HepG2 (cell line): ENCODE measurements around the gene SEMA3B. TPM values are rescaled to one million over a fixed set of nuclear protein-coding genes. Genes with fewer than 3 reads are reported as not detected.

Source experiments
- ATAC-seq: fragments of 200-7000 bp; cut with Tn5 transposase; 3 replicates; pipeline ENCODE4 v1.9.1; 2020; ENCODE audit warnings: mild to moderate bottlenecking, moderate library complexity
- BruUV-seq: library from RNA; stranded (reverse); fragments of 400-500 nt; replicated peaks from 2 replicates; lab custom pipeline; 2021; lab: Mats Ljungman, UMichigan
- CTCF ChIA-PET: fragments of 300-600 bp; formaldehyde crosslinking; extraction: SDS; loops from one replicate; lab custom pipeline; 2021; ENCODE audit warnings: low total read pairs, inconsistent platforms, low intra/inter-chr PET ratio; lab: Yijun Ruan, JAX
- POLR2A ChIA-PET: fragments of 350-600 bp; sonication (Branson Sonifier 250); formaldehyde crosslinking; loops from one replicate; lab custom pipeline; 2020; ENCODE audit warnings: antibody characterized with exemption, inconsistent platforms; lab: Yijun Ruan, JAX
- DNase-seq: peaks from one replicate; pipeline ENCODE4 v3.0.0-alpha.2; 2015; ENCODE audit warnings: low spot score
- FAIRE-seq: peaks from 3 replicates; lab custom pipeline; 2011; peaks lifted over from hg19 to GRCh38; lab: Jason Lieb, UNC
- H2AFZ ChIP-seq: one replicate; pipeline ENCODE4 v1.6.1; 2011; ENCODE audit warnings: low read length, inconsistent platforms
- H3K27ac ChIP-seq: fragments of 300-600 bp; 3 replicates; pipeline ENCODE4 v1.8.0; 2011; ENCODE audit warnings: mixed run types, mild to moderate bottlenecking, mixed read lengths, low read length, inconsistent platforms; ENCODE audit not compliant: insufficient read depth; ENCODE audit errors: extremely low read length
- H3K27me3 ChIP-seq, 2 experiments: fragments of 200-600 bp in 1 of 2; 2 replicates in 1 of 2; 3 replicates in 1 of 2; pipeline versions ENCODE4 v1.6.0 to v1.8.0; 2011; ENCODE audit warnings: low read length in 2 of 2, mild to moderate bottlenecking in 2 of 2, moderate library complexity in 2 of 2, inconsistent platforms in 1 of 2; ENCODE audit not compliant: insufficient read depth in 2 of 2, control insufficient read depth in 1 of 2
- H3K36me3 ChIP-seq, 2 experiments: fragments of 200-600 bp in 1 of 2; replicated peaks in 1 of 2; 2 replicates in 1 of 2; 3 replicates in 1 of 2; pipeline versions ENCODE4 v1.5.1 to v1.8.0; 2011; ENCODE audit warnings: low read length in 2 of 2, inconsistent platforms in 1 of 2; ENCODE audit not compliant: insufficient read depth in 2 of 2, control insufficient read depth in 1 of 2
- H3K4me1 ChIP-seq: 2 replicates; pipeline ENCODE4 v1.5.1; 2012; ENCODE audit warnings: low read length, inconsistent platforms; ENCODE audit not compliant: insufficient read depth
- H3K4me2 ChIP-seq: 2 replicates; pipeline ENCODE4 v1.6.0; 2011; ENCODE audit warnings: low read depth, low read length, inconsistent platforms
- H3K4me3 ChIP-seq, 3 experiments: fragments of 200-600 bp in 1 of 3; sonication (generic), shearing (Covaris generic) in 1 of 3; replicated peaks in 1 of 3; 2 replicates each; pipeline ENCODE4 v1.5.1; 2011 to 2016; ENCODE audit warnings: low read length in 3 of 3, inconsistent platforms in 2 of 3, low read depth in 2 of 3, mild to moderate bottlenecking in 2 of 3, control low read depth in 1 of 3, mixed read lengths in 1 of 3; ENCODE audit not compliant: insufficient read depth in 1 of 3
- H3K79me2 ChIP-seq: one replicate; pipeline ENCODE4 v1.6.1; 2011; ENCODE audit warnings: low read length, inconsistent platforms; ENCODE audit not compliant: insufficient read depth
- H3K9ac ChIP-seq: 2 replicates; pipeline ENCODE4 v1.6.0; 2011; ENCODE audit warnings: mild to moderate bottlenecking, low read depth, low read length, inconsistent platforms; ENCODE audit not compliant: insufficient read depth
- H3K9me3 ChIP-seq: 2 replicates; pipeline ENCODE4 v1.5.1; 2012; ENCODE audit warnings: mild to moderate bottlenecking, low read length
- H4K20me1 ChIP-seq: 2 replicates; pipeline ENCODE4 v1.6.0; 2011; ENCODE audit warnings: inconsistent platforms, mild to moderate bottlenecking, low read length, moderate library complexity; ENCODE audit not compliant: insufficient read depth
- ATRX ChIP-seq: sonication (generic); formaldehyde crosslinking; IDR thresholded peaks from 2 replicates; pipeline ENCODE4 v1.4.0; 2020; ENCODE audit warnings: missing genetic modification reagents, borderline replicate concordance
- CEBPG ChIP-seq: IDR thresholded peaks from 2 replicates; pipeline ENCODE4 v1.6.1; 2016
- IKZF5 ChIP-seq: IDR thresholded peaks from 2 replicates; pipeline ENCODE4 v1.6.1; 2018; ENCODE audit warnings: missing genetic modification reagents, mild to moderate bottlenecking, missing compliant biosample characterization
- IRF2 ChIP-seq: IDR thresholded peaks from 2 replicates; pipeline ENCODE4 v1.6.1; 2018; ENCODE audit warnings: missing genetic modification reagents, missing compliant biosample characterization
- JUN ChIP-seq: sonication (generic); formaldehyde crosslinking; IDR thresholded peaks from 2 replicates; pipeline ENCODE4 v1.4.0; 2020; ENCODE audit warnings: mild to moderate bottlenecking, missing genetic modification reagents
- NBN ChIP-seq: fragments of 450-650 bp; conservative IDR thresholded peaks from 2 replicates; pipeline ENCODE4 v1.6.1; 2017
- POLR2AphosphoS2 ChIP-seq: IDR thresholded peaks from 2 replicates; pipeline ENCODE4 v1.6.1; 2011; ENCODE audit warnings: low read depth, low read length, improper control_type of control experiment
- RFX1 ChIP-seq: fragments of 450-650 bp; IDR thresholded peaks from 2 replicates; pipeline ENCODE4 v1.6.1; 2017
- TBL1XR1 ChIP-seq: fragments of 150-350 bp; IDR thresholded peaks from 2 replicates; pipeline ENCODE4 v1.6.1; 2014; ENCODE audit warnings: borderline replicate concordance, low read length; ENCODE audit not compliant: partially characterized antibody
- ZIK1 ChIP-seq: sonication (generic); formaldehyde crosslinking; IDR thresholded peaks from 2 replicates; pipeline ENCODE4 v1.5.0; 2020; ENCODE audit warnings: mild to moderate bottlenecking, low read depth, missing genetic modification reagents, borderline replicate concordance
- ZNF205 ChIP-seq: IDR thresholded peaks from 2 replicates; pipeline ENCODE4 v1.6.1; 2018; ENCODE audit warnings: missing biosample characterization, missing genetic modification reagents
- ZNF546 ChIP-seq: sonication (generic); formaldehyde crosslinking; conservative IDR thresholded peaks from 2 replicates; pipeline ENCODE4 v1.8.1; 2023; ENCODE audit warnings: mild to moderate bottlenecking, missing genetic modification reagents
- ZNF629 ChIP-seq: sonication (generic); formaldehyde crosslinking; conservative IDR thresholded peaks from 2 replicates; pipeline ENCODE4 v1.5.0; 2020; ENCODE audit warnings: missing genetic modification reagents
- WGBS: methylation state at CpG from one replicate; pipeline ENCODE4 v1.1.6; 2017; ENCODE audit warnings: low lambda C conversion rate; 5-methylcytosine and 5-hydroxymethylcytosine counted together
- in situ Hi-C: cut with HindIII; loops from 2 replicates; pipeline ENCODE4 v1.10.0; 2017; ENCODE audit warnings: low pct_unique_long_range_greater_than_20kb; ENCODE audit not compliant: extremely low pct_ligation_motif_present
- intact Hi-C: fragments of 100-400 bp; cut with micrococcal nuclease; formaldehyde crosslinking; loops from one replicate; pipeline ENCODE4 v1.10.0; 2022; ENCODE audit not compliant: unreplicated experiment
- polyA plus RNA-seq, 8 experiments: library from polyadenylated mRNA; depleted of rRNA in 3 of 8; stranded (reverse) in 7 of 8; unstranded in 1 of 8; fragments of >200 nt; fragmentation: Illumina TruSeq in 4 of 8; extraction: Trizol in 4 of 8; gene quantifications; 2 replicates each; pipeline versions ENCODE4 v1.2.1 to v1.2.3, GENCODE V29; 2011 to 2016; ENCODE audit warnings: low read depth in 4 of 8, missing spikeins in 1 of 8, mixed read lengths in 1 of 8; ENCODE audit not compliant: insufficient read depth in 1 of 8
- total RNA-seq, 5 experiments: library from RNA; depleted of rRNA; stranded (reverse); fragments of >200 nt; fragmentation: Illumina TruSeq; extraction: Trizol; gene quantifications; 2 replicates each; pipeline ENCODE4 v1.2.3, GENCODE V29; 2016; ENCODE audit warnings: low read depth in 1 of 5
- TF ChIP-seq, protein P1 (sequence below): sonication (generic); formaldehyde crosslinking; IDR thresholded peaks from 2 replicates; pipeline ENCODE4 v1.8.1; 2023; ENCODE audit warnings: mild to moderate bottlenecking, missing genetic modification reagents, borderline replicate concordance
- TF ChIP-seq, protein P2 (sequence below): sonication (generic); formaldehyde crosslinking; IDR thresholded peaks from 2 replicates; pipeline ENCODE4 v1.5.1; 2020; ENCODE audit warnings: mild to moderate bottlenecking, missing genetic modification reagents, moderate library complexity

The SEMA3B gene
- total and polyA plus RNA-seq, 2 of the 13 experiments (the other 11 are each of a cell fraction or from before 2014, with no cell fraction given), result 93.2 to 158 TPM

DNA sequence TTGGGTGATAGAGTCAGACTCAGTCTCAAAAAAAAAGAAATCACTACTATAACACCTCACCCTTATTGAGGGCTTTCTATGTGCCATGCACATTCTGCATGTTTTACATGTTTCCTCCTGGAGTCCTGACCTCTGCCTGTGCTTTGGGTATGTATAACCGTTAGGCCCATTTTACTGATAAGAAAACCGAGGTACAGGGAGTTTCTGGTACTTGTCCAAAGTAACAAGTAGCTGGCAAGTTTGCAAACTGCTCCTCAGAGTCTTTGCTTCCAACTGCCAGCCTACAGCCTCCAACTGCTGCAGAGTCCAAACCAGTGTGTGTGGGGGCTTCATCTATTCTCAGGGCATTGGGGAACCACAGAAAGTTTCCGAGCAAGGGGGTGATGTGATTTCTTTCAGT lies 36.6 kb upstream of the SEMA3B start:
- TF ChIP-seq ZNF629, result peak; percentile 70
- TF ChIP-seq NBN, result no peak
- no peak for TF ChIP-seq CEBPG (CRISPR knock-in tag)
- no peak for DNase-seq
- no TSS peak for BruUV-seq
- peaks cover 71% of the 10 kb centered on the region for H3K4me1 ChIP-seq
- ChIA-PET CTCF (no interaction called here), POLR2A (interaction anchor here (0.9 kb wide), 1 partner anchor 21 kb away, joined by 6 read pairs; no protein-coding TSS in a partner anchor)
- no peaks in the 10 kb centered on the region for H4K20me1 ChIP-seq
- no peak overlapping the region for H3K9ac ChIP-seq
- no peak overlapping the region for H3K27ac ChIP-seq
- no peaks in the 10 kb centered on the region; a peak in 1 of 5 replicates for H3K36me3 ChIP-seq
- H3K4me2 ChIP-seq, result no peak overlapping the region
- peaks cover 12% of the 10 kb centered on the region for H3K79me2 ChIP-seq
- no peak overlapping the region for H3K4me3 ChIP-seq
- no peak for ATAC-seq
- H3K27me3 ChIP-seq, result no peaks in the 10 kb centered on the region; a peak in 1 of 5 replicates
- intact Hi-C loops (no loop called here), in situ Hi-C loops (no loop called here)
- FAIRE-seq, result no peak
- no peak overlapping the region for H2AFZ ChIP-seq
- 19% methylated on average over 3 of the region's 3 CpGs for WGBS
- H3K9me3 ChIP-seq, result no peaks in the 10 kb centered on the region

- ATAC-seq, result 0 out of 3 replicates have a peak, but pooled peaks have one; percentile 0
- intact Hi-C loops, result no loop called here
- FAIRE-seq, result no peak
- DNase-seq, result no peak
- WGBS, result 30% methylated on average over 2 of the region's 4 CpGs
- BruUV-seq, result no TSS peak
- ChIA-PET CTCF (no interaction called here), POLR2A (interaction anchor here (0.9 to 1.7 kb wide), 6 partner anchors 22 to 38 kb away, joined by 4 to 6 read pairs (median 4); no protein-coding TSS in a partner anchor)
- H4K20me1 ChIP-seq, result no peaks in the 10 kb centered on the region
- H3K4me1 ChIP-seq, result peaks cover 75% of the 10 kb centered on the region
- no peak overlapping the region for H3K4me3 ChIP-seq
- H3K9me3 ChIP-seq, result no peaks in the 10 kb centered on the region
- no peaks in the 10 kb centered on the region; a peak in 1 of 5 replicates for H3K27me3 ChIP-seq
- no peak overlapping the region for H3K27ac ChIP-seq
- no peak overlapping the region for H3K9ac ChIP-seq
- H3K4me2 ChIP-seq, result no peak overlapping the region
- in situ Hi-C loops, result no loop called here
- no peak overlapping the region for H2AFZ ChIP-seq
- no peaks in the 10 kb centered on the region; a peak in 1 of 5 replicates for H3K36me3 ChIP-seq
- peaks cover 20% of the 10 kb centered on the region for H3K79me2 ChIP-seq
- TF ChIP-seq JUN (CRISPR knock-in tag), result no peak
- TF ChIP-seq ZNF546 (CRISPR knock-in tag), result no peak
- TF ChIP-seq, protein P1, sequence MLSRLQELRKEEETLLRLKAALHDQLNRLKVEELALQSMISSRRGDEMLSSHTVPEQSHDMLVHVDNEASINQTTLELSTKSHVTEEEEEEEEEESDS (CRISPR knock-in tag), result no peak
- TF ChIP-seq ATRX (CRISPR knock-in tag), result no peak
- TF ChIP-seq IRF2 (CRISPR knock-in tag), result no peak
- peak; percentile 73; the same call in 1 of the 2 replicates for TF ChIP-seq RFX1
- TF ChIP-seq POLR2AphosphoS2, result no peak
- TF ChIP-seq ZIK1, result no peak
- peak; percentile 51; the same call in 1 of the 2 replicates for TF ChIP-seq IKZF5 (CRISPR knock-in tag)
- no peak for TF ChIP-seq TBL1XR1
- TF ChIP-seq, protein P2, sequence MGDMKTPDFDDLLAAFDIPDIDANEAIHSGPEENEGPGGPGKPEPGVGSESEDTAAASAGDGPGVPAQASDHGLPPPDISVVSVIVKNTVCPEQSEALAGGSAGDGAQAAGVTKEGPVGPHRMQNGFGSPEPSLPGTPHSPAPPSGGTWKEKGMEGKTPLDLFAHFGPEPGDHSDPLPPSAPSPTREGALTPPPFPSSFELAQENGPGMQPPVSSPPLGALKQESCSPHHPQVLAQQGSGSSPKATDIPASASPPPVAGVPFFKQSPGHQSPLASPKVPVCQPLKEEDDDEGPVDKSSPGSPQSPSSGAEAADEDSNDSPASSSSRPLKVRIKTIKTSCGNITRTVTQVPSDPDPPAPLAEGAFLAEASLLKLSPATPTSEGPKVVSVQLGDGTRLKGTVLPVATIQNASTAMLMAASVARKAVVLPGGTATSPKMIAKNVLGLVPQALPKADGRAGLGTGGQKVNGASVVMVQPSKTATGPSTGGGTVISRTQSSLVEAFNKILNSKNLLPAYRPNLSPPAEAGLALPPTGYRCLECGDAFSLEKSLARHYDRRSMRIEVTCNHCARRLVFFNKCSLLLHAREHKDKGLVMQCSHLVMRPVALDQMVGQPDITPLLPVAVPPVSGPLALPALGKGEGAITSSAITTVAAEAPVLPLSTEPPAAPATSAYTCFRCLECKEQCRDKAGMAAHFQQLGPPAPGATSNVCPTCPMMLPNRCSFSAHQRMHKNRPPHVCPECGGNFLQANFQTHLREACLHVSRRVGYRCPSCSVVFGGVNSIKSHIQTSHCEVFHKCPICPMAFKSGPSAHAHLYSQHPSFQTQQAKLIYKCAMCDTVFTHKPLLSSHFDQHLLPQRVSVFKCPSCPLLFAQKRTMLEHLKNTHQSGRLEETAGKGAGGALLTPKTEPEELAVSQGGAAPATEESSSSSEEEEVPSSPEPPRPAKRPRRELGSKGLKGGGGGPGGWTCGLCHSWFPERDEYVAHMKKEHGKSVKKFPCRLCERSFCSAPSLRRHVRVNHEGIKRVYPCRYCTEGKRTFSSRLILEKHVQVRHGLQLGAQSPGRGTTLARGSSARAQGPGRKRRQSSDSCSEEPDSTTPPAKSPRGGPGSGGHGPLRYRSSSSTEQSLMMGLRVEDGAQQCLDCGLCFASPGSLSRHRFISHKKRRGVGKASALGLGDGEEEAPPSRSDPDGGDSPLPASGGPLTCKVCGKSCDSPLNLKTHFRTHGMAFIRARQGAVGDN (CRISPR knock-in tag), result peak; percentile 10; the same call in 1 of the 2 replicates
- no peak for TF ChIP-seq ZNF205
Observed at GRCh38 chr3:50233176-50233575, 35.8 kb upstream of the SEMA3B start.
